C4-2B (cell line): ENCODE results near the gene GALNT10.

Experiments used
- CTCF ChIP-seq: fragments of 450-650 bp; conservative IDR thresholded peaks from 2 replicates; pipeline ENCODE4 v1.5.1; 2017; ENCODE audit warnings: mild to moderate bottlenecking
- ZFX ChIP-seq: fragments of 450-650 bp; IDR thresholded peaks from 2 replicates; pipeline ENCODE4 v1.6.1; 2017

GRCh38 chr5:154174091-154174490, 16.4 kb upstream of the GALNT10 start:
- TF ChIP-seq CTCF: no peak
- no peak for TF ChIP-seq ZFX
